Eye (tissue), 1 donor: ENCODE data around the gene MLYCD.
A peak's percentile ranks its signal among the peaks of the same experiment; 100 is the strongest.

Experiments used
- DNase-seq: peaks from one replicate; pipeline ENCODE4 v3.0.0-alpha.2; 2015

MLYCD gene

DNA sequence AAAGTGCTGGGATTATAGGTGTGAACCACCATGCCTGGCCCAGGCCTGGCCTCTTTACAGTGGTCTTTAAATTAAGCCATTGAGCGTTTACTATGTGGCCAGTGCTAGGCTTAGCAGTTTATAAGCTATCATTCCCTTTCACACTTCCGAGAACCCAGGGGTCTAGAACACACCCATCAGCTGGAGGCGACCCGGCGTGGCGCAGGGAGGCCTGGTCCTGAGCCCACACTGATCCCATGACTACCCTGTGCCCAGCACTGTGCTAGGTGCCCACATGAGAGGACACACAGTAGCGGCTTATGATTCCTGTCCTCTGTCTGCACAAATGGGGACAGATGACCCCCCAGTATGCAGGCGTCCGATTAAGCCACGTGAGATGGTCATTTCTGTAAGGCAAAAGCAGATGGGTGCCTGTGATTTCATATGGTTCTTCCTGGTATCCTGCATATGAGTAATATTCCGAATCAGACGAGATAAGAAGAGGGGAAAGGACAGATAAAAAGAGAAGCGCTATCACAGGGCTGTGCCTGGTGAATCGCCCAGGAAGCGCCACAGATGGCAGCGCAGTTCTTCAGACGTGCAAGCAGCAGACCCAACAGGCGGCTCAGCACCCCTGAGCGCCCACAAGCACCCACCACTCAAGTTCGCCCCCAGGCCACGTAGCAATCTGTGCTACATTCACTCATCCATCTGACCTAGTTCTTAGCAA lies 59.4 kb downstream of the MLYCD start:
- no peak for DNase-seq

DNA sequence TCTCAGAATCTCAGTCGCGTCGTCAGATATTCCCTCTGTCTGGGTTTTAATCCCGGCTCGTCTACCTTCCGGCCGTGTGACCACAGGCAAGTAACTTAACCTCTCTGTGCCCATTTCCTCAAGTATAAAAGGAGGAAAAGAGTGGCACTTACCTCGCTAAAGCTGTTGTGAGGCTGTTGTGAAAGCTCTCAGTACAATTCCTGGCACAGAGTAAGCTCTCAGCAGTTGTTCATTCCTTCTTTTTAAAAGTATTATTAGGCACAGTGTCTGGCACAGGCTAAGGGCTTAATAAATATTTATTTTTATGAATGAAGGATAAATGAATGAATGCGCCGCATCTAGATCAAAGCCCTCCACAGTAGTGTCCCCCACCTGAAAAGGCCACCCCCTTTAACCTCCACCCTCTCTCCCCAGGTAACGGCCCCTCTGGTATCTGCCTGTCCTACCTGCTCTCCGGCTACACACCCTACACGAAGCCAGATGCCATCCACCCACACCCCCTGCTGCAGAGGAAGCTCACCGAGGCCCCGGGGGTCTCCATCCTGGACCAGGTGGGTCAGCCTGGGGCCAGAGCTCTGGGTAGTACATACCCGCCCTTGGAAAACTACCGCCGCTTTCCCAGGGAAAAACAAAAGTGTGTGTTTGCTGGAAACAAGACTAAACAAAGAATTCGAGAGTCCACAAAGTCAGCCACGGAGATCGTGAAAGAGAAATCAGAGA lies 60.1 kb downstream of the MLYCD start:
- DNase-seq, result no peak

DNA sequence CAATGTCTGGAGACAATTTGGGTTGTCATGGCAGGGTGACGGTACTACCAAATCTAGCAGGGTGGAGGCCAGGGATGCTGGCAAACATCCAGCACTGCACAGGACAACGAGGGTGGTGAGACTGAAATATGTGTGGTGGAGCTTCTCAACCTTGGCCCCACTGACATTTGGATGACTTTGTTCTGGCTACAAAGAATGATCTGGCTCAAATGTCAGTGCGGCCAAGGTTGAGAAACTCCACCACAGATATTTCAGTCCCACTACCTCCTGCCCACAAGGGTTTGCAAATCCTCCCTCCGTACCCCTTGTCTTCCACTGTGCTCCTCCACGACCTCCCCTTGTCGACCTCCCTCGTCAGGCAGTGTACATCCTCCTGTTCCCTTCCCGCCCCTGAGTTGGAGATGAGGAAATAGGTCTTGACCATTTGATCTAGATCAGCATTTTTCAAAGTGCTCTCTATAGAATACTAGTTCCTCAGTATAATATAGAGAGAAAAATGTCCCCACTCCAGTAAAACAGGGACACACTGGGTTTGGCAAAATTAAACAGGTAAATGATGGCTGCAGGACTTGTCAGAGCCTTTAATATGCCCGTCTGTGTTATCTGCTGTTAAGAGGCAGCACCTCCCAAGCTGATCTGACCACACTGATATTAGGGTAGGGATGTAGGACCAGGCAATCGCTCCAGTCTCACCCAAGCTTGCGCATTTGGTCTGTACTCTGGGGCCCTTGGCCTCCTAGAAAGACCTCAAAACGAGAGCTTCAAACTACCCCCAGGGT lies 60.9 kb downstream of the MLYCD start:
- DNase-seq, result no peak

DNA sequence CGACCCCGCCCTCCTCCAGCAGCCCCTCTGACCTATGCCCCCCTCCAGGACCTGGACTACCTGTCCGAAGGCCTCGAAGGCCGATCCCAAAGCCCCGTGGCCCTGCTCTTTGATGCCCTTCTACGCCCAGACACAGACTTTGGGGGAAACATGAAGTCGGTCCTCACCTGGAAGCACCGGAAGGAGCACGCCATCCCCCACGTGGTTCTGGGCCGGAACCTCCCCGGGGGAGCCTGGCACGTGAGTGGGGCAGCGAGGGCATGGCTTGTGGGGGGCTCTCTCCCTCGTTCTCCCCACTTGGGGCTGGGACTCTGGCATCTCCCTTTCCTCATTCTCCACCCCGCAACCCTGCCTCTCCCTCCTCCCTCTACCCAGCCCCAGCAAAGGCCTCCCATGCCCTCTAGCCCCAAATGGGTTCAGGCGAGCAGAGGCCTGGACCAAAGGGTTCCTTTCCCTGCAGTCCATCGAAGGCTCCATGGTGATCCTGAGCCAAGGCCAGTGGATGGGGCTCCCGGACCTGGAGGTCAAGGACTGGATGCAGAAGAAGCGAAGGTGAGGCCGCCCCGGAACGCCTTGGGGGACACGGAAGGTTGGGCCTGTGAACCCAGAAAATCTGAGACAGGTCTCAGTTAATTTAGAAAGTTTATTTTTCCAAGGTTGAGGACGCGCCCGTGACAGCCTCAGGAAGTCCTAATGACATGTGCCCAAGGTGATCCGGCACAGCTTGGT lies 61.8 kb downstream of the MLYCD start:
- DNase-seq, result no peak

- no peak for DNase-seq
Measured at GRCh38 chr16:83961591-83961990, 62.7 kb downstream of the MLYCD start.

DNA sequence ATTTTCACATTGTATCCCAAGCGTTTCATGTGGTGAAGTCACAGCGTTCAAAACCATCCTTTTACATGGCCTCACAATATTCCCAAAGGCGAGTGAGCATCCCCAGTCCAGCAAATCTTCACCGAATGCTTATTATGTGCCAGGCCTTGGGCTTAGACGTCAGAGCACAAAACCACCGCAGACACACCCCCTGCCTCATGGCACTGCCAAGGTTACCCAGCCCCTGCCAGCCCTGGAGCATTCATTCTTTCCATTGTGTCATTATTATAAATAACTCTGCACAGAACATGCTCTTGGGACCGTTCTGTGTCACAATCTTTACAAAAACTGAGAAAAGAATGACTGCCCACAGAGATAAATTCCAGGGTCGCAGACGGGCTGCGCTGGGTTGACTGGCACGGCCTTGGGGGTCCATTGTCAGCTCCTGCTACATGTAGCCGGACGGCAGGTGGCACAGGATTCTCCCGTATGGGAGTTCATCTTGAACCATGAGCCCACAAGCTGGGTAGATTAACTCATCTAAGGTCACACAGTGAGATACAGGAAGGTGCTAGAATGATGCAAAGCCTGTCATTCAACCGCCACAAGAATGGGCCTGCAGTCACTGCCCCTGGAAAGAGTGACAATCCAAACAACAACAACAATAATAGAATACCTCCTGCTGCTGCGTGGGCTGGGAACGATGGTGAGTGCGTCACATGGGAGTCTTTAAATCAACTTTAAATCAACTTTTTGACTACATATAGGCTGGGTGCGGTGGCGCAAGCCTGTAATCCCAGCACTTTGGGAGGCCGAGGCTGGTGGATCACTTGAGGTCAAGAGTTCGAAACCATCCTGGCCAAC lies 64.6 kb downstream of the MLYCD start:
- DNase-seq, result no peak

DNA sequence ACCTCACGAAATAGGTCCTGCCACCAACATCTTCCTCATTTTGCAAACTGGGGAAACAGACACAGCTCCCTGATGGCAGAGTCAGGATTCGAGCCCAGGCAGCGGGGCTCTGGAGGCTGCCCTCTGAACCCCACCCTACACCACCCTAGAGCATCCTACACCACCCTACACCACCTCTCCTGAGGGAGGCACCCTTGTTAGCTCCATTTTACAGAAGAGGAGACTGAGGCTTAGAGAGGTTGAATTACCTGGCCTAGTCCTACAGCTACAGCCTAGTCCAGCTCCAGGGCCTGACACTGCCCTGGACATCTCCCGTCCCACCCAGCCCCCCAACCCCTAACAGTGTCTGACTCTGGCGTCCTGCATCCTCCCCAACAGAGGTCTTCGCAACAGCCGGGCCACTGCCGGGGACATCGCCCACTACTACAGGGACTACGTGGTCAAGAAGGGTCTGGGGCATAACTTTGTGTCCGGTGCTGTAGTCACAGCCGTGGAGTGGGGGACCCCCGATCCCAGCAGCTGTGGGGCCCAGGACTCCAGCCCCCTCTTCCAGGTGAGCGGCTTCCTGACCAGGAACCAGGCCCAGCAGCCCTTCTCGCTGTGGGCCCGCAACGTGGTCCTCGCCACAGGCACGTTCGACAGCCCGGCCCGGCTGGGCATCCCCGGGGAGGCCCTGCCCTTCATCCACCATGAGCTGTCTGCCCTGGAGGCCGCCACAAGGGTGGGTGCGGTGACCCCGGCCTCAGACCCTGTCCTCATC lies 65.9 kb downstream of the MLYCD start:
- DNase-seq, result no peak

DNA sequence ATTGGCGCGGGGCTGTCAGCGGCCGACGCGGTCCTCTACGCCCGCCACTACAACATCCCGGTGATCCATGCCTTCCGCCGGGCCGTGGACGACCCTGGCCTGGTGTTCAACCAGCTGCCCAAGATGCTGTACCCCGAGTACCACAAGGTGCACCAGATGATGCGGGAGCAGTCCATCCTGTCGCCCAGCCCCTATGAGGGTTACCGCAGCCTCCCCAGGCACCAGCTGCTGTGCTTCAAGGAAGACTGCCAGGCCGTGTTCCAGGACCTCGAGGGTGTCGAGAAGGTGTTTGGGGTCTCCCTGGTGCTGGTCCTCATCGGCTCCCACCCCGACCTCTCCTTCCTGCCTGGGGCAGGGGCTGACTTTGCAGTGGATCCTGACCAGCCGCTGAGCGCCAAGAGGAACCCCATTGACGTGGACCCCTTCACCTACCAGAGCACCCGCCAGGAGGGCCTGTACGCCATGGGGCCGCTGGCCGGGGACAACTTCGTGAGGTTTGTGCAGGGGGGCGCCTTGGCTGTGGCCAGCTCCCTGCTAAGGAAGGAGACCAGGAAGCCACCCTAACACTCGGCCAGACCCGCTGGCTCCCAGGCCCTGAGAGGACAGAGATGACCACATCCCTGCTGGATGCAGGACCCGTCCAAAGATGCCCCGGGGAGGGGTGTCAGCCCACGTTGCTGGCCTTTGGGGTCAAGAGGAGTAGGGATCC lies 66.7 kb downstream of the MLYCD start:
- DNase-seq, result no peak

- no peak for DNase-seq
Measured at GRCh38 chr16:83966153-83966696, 67.3 kb downstream of the MLYCD start.

- no peak for DNase-seq
Measured at GRCh38 chr16:83967091-83967490, 68.2 kb downstream of the MLYCD start.

DNA sequence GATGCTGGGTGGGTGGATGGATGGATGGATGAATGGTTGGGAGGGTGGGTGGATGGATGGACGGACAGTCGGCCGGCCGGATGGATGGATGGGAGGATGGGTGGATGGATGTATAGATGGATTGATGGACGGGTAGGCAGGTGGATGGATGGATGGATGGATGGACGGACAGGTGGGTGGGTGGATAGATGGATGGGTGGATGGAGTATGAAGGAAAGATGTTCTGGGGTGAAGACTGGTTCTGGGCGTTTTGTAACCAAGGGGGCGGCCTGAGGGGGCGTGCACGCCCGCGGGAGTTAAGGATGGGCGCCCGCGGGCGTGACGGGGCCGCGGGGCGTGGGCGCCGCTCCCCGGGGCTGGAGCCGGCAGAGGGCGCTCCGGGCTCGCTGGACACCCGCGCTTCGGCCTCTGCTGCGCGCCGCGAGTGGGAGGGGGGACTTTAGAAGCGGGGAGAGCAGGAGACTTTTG lies 69.0 kb downstream of the MLYCD start, which contains the start of gene NECAB2:
Gene NECAB2, plus strand, starts transcription at position 407 of the 468 bp plus-strand sequence. CDS start 405 bp downstream, outside the sequence.
- peak; percentile 79 for DNase-seq

- DNase-seq, result peak; percentile 50
Measured at GRCh38 chr16:83968306-83968851, 69.5 kb downstream of the MLYCD start.

DNA sequence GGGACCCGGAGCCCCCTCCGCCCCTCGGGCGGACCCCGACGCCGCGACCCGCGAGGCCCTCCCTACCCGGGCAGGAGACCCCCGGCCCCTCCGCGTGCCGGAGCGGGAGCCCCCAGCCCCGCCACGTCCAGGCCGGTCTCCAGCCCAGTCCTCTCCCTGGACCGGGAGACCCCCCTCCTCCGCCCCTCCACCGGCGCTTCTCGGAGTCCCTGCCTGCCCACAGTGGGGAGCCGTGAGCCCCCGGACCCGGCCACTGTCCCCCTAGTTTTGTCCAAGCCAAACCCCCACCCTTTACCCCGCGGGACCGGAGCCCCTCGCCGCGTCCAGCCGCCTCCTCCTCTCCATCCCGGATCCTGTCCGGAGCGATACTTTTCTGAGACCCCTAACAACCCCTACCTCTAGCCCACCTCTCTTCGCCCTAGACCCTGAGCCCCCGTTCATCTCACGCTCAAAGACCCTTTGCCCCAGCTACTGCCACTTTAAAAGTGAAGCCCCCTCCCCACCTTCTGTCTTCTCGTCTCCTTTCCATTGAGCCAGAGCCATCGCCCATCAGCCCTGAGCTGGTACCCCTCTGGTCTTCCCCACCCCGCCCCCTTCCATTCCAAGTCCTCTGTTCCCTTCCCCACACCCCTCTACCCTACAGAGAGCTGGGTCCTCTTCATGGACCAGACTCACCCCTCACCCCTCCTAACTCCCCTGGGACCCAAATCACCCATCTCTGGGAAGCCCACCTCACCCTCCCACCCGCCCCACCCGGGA lies 70.2 kb downstream of the MLYCD start:
- peak; percentile 55 for DNase-seq

DNA sequence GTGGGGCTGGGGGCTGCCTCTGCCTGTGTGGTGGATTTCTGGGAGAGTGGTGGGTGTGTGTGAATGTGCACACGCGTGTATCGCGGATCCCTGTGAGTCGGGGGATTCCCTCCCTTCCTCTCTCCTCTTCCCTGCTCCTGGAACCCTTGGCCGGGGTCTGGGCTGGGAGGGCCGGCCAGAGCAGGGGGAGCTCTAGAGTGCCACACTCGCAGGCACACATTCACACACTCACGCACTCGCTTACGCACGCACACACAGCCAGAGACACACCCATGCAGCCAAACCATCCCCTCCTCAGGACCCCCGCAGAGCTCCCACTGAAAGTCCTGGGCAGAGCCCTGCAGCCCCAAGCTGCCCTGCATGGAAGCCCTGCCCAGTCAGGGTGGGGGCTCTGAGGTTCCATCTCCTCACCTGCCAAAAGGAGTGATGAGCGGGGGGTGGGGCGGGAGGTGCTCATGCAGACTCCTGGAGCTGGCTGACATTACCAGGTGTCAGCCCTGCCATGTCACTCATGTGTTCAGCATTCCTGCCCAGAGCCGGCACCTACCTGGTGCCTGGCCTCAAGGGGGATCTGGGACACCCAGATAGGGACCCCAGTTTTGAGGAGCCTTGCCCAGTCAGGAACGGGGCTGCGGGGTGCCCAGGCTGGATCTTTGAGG lies 71.0 kb downstream of the MLYCD start:
- DNase-seq, result no peak

- DNase-seq, result no peak
Measured at GRCh38 chr16:83970430-83970815, 71.5 kb downstream of the MLYCD start.

- no peak for DNase-seq
Measured at GRCh38 chr16:83971165-83972130, 72.5 kb downstream of the MLYCD start.
